ENCODE data around the gene CUL4A.

CUL4A gene

GRCh38 chr13:113295776-113296175, 86.4 kb downstream of the CUL4A start:
- CTCF ChIA-PET = no interaction called here
- POLR2A ChIA-PET = no interaction called here
- H3K36me3 ChIP-seq (ENCODE audit: control insufficient read depth in 4 of 4, insufficient read depth in 4 of 4, low read length in 3 of 4) = no peaks in the 10 kb centered on the region
- H3K4me3 ChIP-seq (ENCODE audit: control insufficient read depth in 1 of 7, extremely low read depth in 1 of 7, insufficient read depth in 4 of 7, low read depth in 2 of 7, low read length in 6 of 7) = no peak overlapping the region
- H3K27me3 ChIP-seq (replicated peaks in 2 of 5; ENCODE audit: control insufficient read depth in 4 of 5, insufficient read depth in 5 of 5, low read length in 4 of 5) = peaks cover 0 to 4% (median 1%) of the 10 kb centered on the region in 5 experiments
- H3K9me3 ChIP-seq (ENCODE audit: control extremely low read depth in 1 of 5, control insufficient read depth in 4 of 5, insufficient read depth in 2 of 5, low read depth in 1 of 5, low read length in 4 of 5) = no peaks in the 10 kb centered on the region
- 100% methylated on average over 4 of the region's 6 CpGs for WGBS (ENCODE audit: insufficient coverage)
- DNase-seq = no peak
- peaks cover 8 to 34% (median 26%) of the 10 kb centered on the region in 4 experiments for H3K4me1 ChIP-seq (ENCODE audit: control extremely low read depth in 1 of 4, control insufficient read depth in 4 of 4, insufficient read depth in 4 of 4, low read length in 3 of 4)
- no peak overlapping the region for H3K27ac ChIP-seq (ENCODE audit: insufficient read depth in 1 of 2, low read depth in 1 of 2, low read length in 2 of 2, poor library complexity in 1 of 2, severe bottlenecking in 2 of 2)

DNA sequence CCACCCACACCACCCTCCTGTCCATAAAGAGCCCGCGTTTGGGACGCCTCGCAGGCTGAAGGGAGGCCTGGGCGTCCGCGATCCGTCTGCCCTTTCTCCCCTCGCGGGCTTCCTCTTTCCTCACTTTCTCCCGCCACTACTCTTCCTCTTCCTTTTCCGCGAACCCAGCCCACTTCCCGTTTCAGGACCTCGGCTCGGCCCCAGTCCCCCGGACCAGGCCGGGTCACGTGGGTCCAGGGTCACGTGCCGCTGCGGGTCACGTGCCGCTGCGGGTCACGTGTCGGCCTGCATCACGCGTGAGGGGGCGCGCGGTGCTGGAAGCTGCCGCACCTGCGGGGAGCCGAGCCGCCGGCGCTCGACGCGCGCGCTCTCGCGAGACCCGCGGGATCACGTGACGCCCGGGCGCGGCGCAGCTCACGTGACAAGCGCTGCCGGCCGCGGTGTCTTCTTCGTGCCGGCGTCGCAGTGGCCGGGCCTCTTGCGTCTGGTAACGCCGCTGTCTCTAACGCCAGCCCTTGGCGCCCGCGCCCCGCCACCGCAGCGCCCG, 87.5 kb downstream of the CUL4A start, which contains the start of gene LAMP1:
Gene LAMP1 (plus strand): TSS at position 417 of the 547 bp plus-strand sequence. CDS start 196 bp downstream, outside the sequence.
- peaks cover 5 to 32% (median 24%) of the 10 kb centered on the region in 4 experiments for H3K4me1 ChIP-seq (ENCODE audit: control extremely low read depth in 1 of 4, control insufficient read depth in 4 of 4, insufficient read depth in 4 of 4, low read length in 3 of 4)
- H3K27ac ChIP-seq (ENCODE audit: insufficient read depth in 1 of 2, low read depth in 1 of 2, low read length in 2 of 2, poor library complexity in 1 of 2, severe bottlenecking in 2 of 2) = peak within 1 kb of the TSS; percentile 74 to 84
- H3K36me3 ChIP-seq (ENCODE audit: control insufficient read depth in 4 of 4, insufficient read depth in 4 of 4, low read length in 3 of 4) = no peaks in the 10 kb centered on the region
- no peaks in the 10 kb centered on the region for H3K9me3 ChIP-seq (ENCODE audit: control extremely low read depth in 1 of 5, control insufficient read depth in 4 of 5, insufficient read depth in 2 of 5, low read depth in 1 of 5, low read length in 4 of 5)
- CTCF ChIA-PET = interaction anchor here (0.8 to 1.5 kb wide), 3 partner anchors 10 to 24 kb away, joined by 3 to 4 read pairs (median 3); no protein-coding TSS in a partner anchor
- POLR2A ChIA-PET = interaction anchor here (0.6 kb wide), 1 partner anchor 96 kb away, joined by 3 read pairs; no protein-coding TSS in a partner anchor
- peaks cover 0 to 2% (median 0%) of the 10 kb centered on the region in 5 experiments for H3K27me3 ChIP-seq (replicated peaks in 2 of 5; ENCODE audit: control insufficient read depth in 4 of 5, insufficient read depth in 5 of 5, low read length in 4 of 5)
- DNase-seq = peak; percentile 98
- peak within 1 kb of the TSS; percentile 32 to 92 (median 80) for H3K4me3 ChIP-seq (ENCODE audit: control insufficient read depth in 1 of 7, extremely low read depth in 1 of 7, insufficient read depth in 4 of 7, low read depth in 2 of 7, low read length in 6 of 7)
- 0% methylated on average over 50 of the region's 74 CpGs for WGBS (ENCODE audit: insufficient coverage)

DNA sequence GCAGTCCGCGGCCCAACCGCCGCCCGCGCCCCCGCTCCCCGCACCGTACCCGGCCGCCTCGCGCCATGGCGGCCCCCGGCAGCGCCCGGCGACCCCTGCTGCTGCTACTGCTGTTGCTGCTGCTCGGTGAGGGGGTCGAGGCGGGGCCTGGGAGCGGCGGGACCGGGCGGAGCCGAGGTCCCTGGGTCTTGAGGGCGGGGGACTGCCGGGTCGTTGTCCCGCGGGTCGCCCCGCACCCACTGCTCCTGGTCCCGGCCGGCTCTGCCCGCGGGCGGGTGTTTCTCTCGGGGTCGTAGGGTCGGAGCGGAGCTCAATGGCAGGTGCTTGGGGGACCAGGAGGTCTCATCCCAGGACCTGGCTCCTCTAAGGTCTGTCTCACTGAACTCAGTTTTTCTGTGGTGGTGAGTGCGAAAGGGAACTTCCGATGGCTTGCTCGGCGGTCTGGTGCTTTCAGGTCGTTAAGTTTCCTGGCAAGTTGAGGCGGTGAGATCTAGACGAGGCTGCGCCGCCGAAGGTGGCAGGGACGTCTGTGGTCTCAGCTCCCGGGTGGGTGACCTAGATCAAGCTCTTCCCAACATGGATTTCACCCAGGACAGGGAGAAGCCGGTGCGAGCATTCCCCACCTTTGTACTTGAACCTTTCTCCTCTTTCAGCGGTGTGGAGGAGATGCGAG, 88.1 kb downstream of the CUL4A start:
- WGBS (ENCODE audit: insufficient coverage) = 0% methylated on average over 35 of the region's 58 CpGs
- Histone ChIP-seq H3K27me3 (replicated peaks in 2 of 5; ENCODE audit: control insufficient read depth in 4 of 5, insufficient read depth in 5 of 5, low read length in 4 of 5) (peaks cover 0 to 2% (median 0%) of the 10 kb centered on the region in 5 experiments), H3K27ac (ENCODE audit: insufficient read depth in 1 of 2, low read depth in 1 of 2, low read length in 2 of 2, poor library complexity in 1 of 2, severe bottlenecking in 2 of 2) (peak overlapping the region; percentile 74 to 84), H3K4me1 (ENCODE audit: control extremely low read depth in 1 of 4, control insufficient read depth in 4 of 4, insufficient read depth in 4 of 4, low read length in 3 of 4) (peaks cover 4 to 27% (median 19%) of the 10 kb centered on the region in 4 experiments), H3K9me3 (ENCODE audit: control extremely low read depth in 1 of 5, control insufficient read depth in 4 of 5, insufficient read depth in 2 of 5, low read depth in 1 of 5, low read length in 4 of 5) (no peaks in the 10 kb centered on the region), H3K4me3 (ENCODE audit: control insufficient read depth in 1 of 7, extremely low read depth in 1 of 7, insufficient read depth in 4 of 7, low read depth in 2 of 7, low read length in 6 of 7) (peak overlapping the region; percentile 32 to 92 (median 80)), H3K36me3 (ENCODE audit: control insufficient read depth in 4 of 4, insufficient read depth in 4 of 4, low read length in 3 of 4) (peaks cover 0 to under 1% (median under 1%) of the 10 kb centered on the region in 4 experiments)
- POLR2A ChIA-PET = interaction anchor here (0.6 kb wide), 1 partner anchor 97 kb away, joined by 3 read pairs; no protein-coding TSS in a partner anchor
- peak; percentile 39 to 90 (median 89) for DNase-seq
- CTCF ChIA-PET = interaction anchor here (0.8 to 1.5 kb wide), 5 partner anchors 10 to 327 kb away, joined by 3 to 5 read pairs (median 3); no protein-coding TSS in a partner anchor

DNA sequence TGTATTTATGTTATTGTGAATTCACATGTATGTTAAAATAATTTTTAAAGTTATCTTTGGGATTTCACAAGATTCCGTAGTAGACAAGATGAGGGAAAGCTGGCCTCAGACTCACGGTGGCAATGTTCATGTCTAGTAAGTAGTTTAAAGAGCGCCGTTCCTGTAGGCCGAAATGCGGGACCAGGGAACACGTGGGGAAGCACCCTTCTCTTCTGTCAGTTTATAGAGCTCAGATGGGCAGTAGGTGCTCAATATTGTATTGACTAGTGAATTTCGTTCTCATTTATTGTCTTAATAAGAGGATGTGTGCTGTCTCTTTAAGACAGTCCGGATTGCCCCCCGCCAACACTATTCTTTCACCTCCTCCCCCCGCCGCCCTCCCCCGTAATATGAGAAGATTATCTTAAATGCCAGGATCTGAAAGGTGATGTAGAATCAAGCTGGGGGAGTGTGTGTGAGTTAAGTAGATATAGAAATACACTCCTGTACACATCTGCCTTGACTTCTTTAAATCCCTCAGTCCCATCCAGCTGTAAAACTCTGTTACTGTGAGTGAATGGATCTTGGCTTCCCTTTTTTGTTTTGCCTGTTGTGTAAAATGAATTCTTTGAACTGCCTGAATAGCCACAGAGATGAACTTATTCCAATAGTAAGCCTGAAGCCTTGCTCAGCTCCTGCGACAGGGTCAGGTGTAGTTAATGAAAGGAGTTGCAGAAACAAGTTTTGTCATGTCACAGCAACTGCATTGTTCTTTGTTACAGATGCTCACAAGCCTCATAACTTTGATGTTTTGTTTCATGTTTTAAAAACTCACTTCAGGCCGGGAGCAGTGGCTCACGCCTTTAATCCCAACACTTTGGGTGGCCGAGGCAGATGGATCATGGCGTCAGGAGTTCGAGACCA, 88.9 kb downstream of the CUL4A start:
- H3K27me3 ChIP-seq (replicated peaks in 2 of 5; ENCODE audit: control insufficient read depth in 4 of 5, insufficient read depth in 5 of 5, low read length in 4 of 5) = peaks cover 0 to 2% (median 0%) of the 10 kb centered on the region in 5 experiments
- H3K4me3 ChIP-seq (ENCODE audit: control insufficient read depth in 1 of 7, extremely low read depth in 1 of 7, insufficient read depth in 4 of 7, low read depth in 2 of 7, low read length in 6 of 7) = peak overlapping the region in 6 of 7 experiments; percentile 32 to 92 (median 80)
- no peaks in the 10 kb centered on the region for H3K9me3 ChIP-seq (ENCODE audit: control extremely low read depth in 1 of 5, control insufficient read depth in 4 of 5, insufficient read depth in 2 of 5, low read depth in 1 of 5, low read length in 4 of 5)
- H3K27ac ChIP-seq (ENCODE audit: insufficient read depth in 1 of 2, low read depth in 1 of 2, low read length in 2 of 2, poor library complexity in 1 of 2, severe bottlenecking in 2 of 2) = peak overlapping the region; percentile 74 to 84
- DNase-seq = peak in 2 of 3 donors; percentile 29 to 45
- CTCF ChIA-PET = interaction anchor here (0.8 to 1.5 kb wide), 5 partner anchors 9 to 328 kb away, joined by 3 to 5 read pairs (median 3); no protein-coding TSS in a partner anchor
- WGBS (ENCODE audit: insufficient coverage) = 59% methylated on average over 13 of the region's 19 CpGs
- POLR2A ChIA-PET = interaction anchor here (0.5 kb wide), 1 partner anchor 11 kb away, joined by 3 read pairs; no protein-coding TSS in a partner anchor
- peaks cover 0 to 8% (median 7%) of the 10 kb centered on the region in 4 experiments for H3K36me3 ChIP-seq (ENCODE audit: control insufficient read depth in 4 of 4, insufficient read depth in 4 of 4, low read length in 3 of 4)
- H3K4me1 ChIP-seq (ENCODE audit: control extremely low read depth in 1 of 4, control insufficient read depth in 4 of 4, insufficient read depth in 4 of 4, low read length in 3 of 4) = peaks cover 4 to 25% (median 17%) of the 10 kb centered on the region in 4 experiments

- H3K9me3 ChIP-seq (ENCODE audit: control extremely low read depth in 1 of 5, control insufficient read depth in 4 of 5, insufficient read depth in 2 of 5, low read depth in 1 of 5, low read length in 4 of 5) = no peaks in the 10 kb centered on the region
- H3K4me1 ChIP-seq (ENCODE audit: control extremely low read depth in 1 of 4, control insufficient read depth in 4 of 4, insufficient read depth in 4 of 4, low read length in 3 of 4) = peaks cover 4 to 25% (median 17%) of the 10 kb centered on the region in 4 experiments
- H3K4me3 ChIP-seq (ENCODE audit: control insufficient read depth in 1 of 7, extremely low read depth in 1 of 7, insufficient read depth in 4 of 7, low read depth in 2 of 7, low read length in 6 of 7) = no peak overlapping the region
- POLR2A ChIA-PET = interaction anchor here (0.8 kb wide), 1 partner anchor 11 kb away, joined by 5 read pairs; no protein-coding TSS in a partner anchor
- H3K27me3 ChIP-seq (replicated peaks in 2 of 5; ENCODE audit: control insufficient read depth in 4 of 5, insufficient read depth in 5 of 5, low read length in 4 of 5) = no peaks in the 10 kb centered on the region
- 94% methylated on average over 7 of the region's 7 CpGs for WGBS (ENCODE audit: insufficient coverage)
- CTCF ChIA-PET = no interaction called here
- H3K27ac ChIP-seq (ENCODE audit: insufficient read depth in 1 of 2, low read depth in 1 of 2, low read length in 2 of 2, poor library complexity in 1 of 2, severe bottlenecking in 2 of 2) = no peak overlapping the region
- H3K36me3 ChIP-seq (ENCODE audit: control insufficient read depth in 4 of 4, insufficient read depth in 4 of 4, low read length in 3 of 4) = peaks cover 0 to 10% (median 7%) of the 10 kb centered on the region in 4 experiments
- no peak for DNase-seq
These were observed 90.5 kb downstream of the CUL4A start for GRCh38 chr13:113299951-113300350.

- H3K4me3 ChIP-seq (ENCODE audit: control insufficient read depth in 1 of 7, extremely low read depth in 1 of 7, insufficient read depth in 4 of 7, low read depth in 2 of 7, low read length in 6 of 7) = no peak overlapping the region
- 97% methylated on average over 7 of the region's 7 CpGs for WGBS (ENCODE audit: insufficient coverage)
- no peak for DNase-seq
- ChIA-PET CTCF (no interaction called here), POLR2A (no interaction called here)
- peaks cover 2 to 8% (median 7%) of the 10 kb centered on the region in 4 experiments for H3K4me1 ChIP-seq (ENCODE audit: control extremely low read depth in 1 of 4, control insufficient read depth in 4 of 4, insufficient read depth in 4 of 4, low read length in 3 of 4)
- H3K27ac ChIP-seq (ENCODE audit: insufficient read depth in 1 of 2, low read depth in 1 of 2, low read length in 2 of 2, poor library complexity in 1 of 2, severe bottlenecking in 2 of 2) = no peak overlapping the region
- no peaks in the 10 kb centered on the region for H3K9me3 ChIP-seq (ENCODE audit: control extremely low read depth in 1 of 5, control insufficient read depth in 4 of 5, insufficient read depth in 2 of 5, low read depth in 1 of 5, low read length in 4 of 5)
- H3K27me3 ChIP-seq (replicated peaks in 2 of 5; ENCODE audit: control insufficient read depth in 4 of 5, insufficient read depth in 5 of 5, low read length in 4 of 5) = no peaks in the 10 kb centered on the region
- H3K36me3 ChIP-seq (ENCODE audit: control insufficient read depth in 4 of 4, insufficient read depth in 4 of 4, low read length in 3 of 4) = peaks cover 9 to 14% (median 12%) of the 10 kb centered on the region in 4 experiments
These were observed 93.6 kb downstream of the CUL4A start for GRCh38 chr13:113302986-113303385.

Data from common myeloid progenitor, CD34-positive (primary cell).